Activated CD4-positive, alpha-beta T cell treated with anti-CD3 and anti-CD28 coated beads, Interleukin-2, amount 50 U/mL, for 4 hours (primary cell): ENCODE data around the gene CCDC170.

Source experiments
- DNase-seq, 2 experiments: peaks; one replicate each; pipeline ENCODE4 v3.0.0-alpha.2; 2020

CCDC170 gene

DNA sequence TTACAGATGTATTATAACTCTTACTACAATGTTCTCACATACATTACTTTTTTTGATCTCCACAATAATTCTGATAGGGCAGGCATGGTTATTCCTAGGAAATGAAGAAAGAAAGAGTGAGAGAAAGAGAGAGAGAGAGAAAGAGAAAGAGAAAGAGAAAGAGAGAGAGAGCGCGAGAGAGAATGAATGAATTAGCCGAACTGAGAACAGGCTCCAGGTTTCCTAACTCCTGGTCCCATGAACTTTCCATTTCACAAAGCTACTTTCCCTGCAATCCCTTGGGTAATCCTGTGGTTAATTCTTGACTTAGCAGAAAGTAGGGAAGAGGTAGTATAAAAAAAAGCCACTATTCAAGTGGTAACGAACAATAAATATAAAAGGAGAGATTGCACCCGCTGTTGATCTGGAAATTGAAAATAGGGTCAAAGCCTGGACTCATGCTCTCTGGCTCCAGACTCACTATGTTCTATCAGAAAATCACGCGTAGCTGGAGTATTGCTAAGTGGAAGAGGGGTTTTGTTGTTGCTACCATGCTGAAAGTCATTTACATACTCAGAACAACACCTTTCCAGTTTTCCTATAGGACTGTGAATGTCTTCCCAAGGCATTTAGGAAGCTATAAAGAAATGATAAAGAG lies 131.2 kb downstream of the CCDC170 start:
- DNase-seq, result no peak

DNA sequence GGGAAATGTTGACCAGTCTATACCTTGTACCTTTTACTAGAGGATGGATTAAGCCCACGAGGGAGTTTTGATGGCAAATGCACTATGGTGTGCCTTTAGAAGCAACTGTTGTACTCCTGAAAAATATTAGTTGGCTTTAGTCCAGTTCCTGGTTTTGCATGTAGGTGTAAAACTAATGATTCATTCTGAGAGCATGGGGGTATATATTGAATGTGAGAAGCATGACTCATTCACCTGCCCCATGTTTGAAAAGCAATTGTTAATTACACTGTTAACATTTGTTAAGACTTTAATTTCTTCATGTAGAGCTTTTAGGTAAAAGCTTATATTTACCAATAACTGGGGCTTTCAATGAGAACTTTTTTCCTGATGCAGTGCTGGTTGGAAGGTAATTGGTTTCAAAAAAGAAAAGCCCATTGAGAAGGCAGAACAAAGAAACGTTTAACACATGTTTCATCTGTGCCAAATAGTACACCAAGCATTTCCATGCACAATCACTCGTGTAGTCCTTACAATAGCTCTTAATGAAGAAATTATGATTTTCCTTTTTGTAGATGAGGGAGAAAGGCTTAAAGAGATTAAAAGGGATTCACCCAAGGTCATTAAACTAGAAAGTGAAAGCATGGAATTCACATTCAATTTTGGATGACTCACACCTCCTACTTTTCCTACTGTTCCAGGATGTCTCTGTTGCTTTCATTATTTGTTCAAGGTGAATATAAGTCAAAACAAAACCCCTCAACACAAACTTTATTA lies 134.1 kb downstream of the CCDC170 start:
- no peak for DNase-seq

DNA sequence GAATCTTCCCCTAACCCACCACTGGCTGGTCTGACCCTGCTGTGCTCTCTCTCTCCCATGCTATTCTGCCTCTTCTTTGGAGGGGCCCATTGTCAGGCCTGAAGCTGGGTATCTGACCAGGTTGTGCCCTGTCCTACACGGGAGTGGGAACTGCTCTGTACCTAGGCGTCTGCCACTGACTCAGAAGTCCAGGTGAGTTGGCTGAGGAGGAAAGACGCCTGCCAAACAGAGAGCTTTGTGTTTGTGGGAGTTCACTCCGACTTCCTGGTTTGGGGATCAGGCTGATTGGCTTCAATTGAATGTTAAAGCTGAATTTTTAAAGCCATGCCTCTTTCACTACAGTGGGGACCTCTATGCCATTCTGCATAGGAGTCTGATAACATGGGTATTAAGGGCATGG lies 136.0 kb downstream of the CCDC170 start:
- no peak for DNase-seq

DNA sequence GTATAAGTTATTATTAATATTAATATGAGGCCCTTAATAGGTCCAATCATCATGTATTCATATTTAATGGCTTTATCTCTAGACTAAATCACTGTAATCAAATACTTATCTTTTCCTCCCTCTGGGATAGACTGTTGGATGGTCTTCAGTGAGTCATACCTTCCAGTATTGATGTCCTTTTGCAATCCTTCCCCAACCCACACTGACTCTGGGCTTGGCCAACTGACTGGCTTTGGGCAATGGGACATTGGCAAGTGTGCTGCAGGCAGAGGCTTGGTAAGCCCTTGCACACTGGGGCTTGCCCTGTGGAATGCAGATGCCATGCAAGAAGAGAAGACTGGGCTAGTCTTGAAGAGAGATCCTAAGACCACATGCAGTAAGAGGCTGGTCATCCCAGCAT lies 136.6 kb downstream of the CCDC170 start:
- DNase-seq, result no peak

DNA sequence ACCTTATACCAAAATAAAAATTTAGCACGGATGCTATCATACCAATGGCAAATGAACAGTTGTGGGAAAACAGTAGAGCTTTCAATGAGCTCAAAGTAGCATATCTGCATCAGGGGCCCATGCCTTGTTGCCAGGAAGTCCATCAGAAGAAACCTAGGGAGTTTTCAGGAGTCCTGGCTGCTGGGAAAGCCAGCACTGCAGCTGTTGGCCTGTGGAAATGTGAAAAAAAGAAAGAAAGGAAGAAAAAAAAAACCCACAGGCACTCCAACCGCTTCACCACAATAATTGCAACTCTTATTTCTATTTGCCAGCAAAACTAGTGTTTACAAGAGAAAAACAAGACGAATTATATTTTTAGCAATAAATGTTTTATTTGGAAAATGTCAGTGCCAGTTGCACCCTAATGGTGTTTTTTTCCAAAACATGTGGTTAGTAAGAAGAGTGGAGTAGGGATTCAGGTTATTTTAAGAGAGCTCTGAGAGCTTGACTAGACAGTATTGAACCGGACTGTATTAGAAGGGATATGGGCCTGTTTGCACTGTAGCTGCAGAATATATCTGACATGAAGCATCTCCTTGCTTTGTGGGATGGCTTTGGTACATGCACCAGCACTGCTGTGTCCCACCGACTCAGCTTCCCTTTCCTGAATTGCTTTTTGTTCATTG lies 137.3 kb downstream of the CCDC170 start:
- DNase-seq, result no peak

DNA sequence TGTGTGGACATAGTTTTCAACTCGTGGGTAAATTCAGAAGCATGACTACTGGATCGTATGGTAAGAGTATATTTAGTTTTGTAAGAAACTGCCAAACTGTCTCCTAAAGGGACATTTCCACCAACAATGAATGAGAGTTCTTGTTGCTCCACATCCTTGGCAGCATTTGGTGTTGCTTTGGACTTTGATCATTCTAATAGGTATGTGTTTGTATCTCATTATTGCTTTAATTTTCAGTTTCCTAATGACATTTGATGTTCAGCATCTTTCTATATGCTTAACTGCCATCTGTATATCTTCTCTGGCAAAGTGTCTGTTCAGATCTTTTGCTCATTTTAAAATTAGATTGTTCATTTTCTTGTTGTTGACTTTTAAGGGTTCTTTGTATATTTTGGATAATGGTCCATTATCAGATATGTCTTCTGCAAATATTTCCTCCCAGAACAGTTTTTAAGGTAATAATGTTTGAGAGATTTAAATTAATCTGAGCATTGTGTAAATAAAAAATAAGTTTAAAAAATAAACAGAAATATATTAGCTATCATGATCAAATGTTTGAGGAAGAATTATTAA lies 138.7 kb downstream of the CCDC170 start:
- no peak for DNase-seq

DNA sequence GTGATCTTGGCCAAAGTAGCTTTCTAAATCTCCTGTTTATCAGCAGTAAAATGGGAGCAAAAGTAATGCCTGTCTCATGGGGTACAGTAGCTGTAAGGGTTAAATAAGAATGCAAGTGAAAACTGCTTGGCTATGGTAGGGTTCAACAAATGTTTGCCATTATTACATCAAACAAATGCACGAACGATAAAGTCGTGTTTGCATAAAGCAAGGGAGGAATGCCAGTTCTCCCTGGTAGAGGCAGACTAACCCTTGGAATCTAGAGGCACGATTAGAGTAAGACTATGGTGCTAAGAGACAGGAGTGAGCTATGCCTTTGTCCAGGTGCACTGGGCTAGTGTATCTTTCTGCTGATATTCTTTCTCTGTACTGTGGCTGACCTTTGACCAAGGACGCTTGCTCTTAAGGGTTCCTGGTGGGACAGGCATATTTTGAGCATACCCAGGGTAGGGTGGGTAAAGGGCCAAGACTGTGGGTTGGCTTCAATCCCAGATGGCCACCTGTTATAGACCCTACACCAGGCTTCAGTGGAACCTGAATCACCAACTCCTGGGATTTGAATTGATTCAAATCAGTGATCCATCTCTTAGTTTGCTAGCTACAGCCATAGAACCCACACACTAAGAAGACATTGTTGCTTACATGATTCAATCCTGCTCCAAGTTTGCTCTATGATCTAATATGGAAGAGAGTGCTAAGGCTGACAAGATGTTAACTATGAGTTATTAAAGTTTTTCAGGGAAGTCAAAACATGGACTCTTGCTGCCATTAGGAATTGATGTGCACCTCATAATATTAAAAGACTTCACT lies 139.9 kb downstream of the CCDC170 start:
- DNase-seq, result no peak

DNA sequence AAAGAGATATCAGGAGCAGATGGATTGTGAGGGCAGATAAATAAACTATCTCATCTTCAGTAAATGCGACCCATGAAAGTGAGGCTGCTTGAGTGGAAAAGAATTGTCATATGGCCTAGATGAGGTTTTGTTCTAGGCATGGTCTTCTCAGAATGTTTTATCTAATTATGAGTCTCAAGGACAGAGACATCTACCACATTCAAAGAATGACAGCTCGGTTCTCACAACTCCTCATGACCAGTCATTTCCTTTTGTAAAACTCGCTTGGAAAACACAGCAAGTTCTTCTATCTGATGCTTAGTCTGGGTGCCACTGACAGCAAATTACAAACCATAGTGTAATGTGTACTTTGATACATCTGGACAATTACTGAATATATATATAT lies 140.5 kb downstream of the CCDC170 start:
- DNase-seq, result no peak

DNA sequence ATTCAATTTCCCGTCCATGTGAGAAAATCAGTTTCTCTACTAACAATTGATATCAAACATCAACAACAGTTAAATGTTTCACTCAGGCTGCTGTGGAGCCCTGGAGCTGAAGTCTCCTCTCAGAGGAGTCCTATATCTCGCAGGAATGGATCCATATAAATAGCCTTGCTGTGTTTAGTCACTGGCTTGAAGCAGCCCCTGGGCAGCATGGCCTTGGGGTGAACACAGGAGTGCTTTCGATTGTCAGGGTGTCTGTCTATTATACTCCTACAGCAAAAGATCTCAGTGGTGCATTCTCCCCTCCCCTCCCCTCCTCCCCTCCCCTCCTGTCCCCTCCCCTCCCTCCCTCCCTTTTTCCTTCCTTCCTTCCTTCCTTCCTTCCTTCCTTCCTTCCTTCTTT lies 141.9 kb downstream of the CCDC170 start:
- no peak for DNase-seq

DNA sequence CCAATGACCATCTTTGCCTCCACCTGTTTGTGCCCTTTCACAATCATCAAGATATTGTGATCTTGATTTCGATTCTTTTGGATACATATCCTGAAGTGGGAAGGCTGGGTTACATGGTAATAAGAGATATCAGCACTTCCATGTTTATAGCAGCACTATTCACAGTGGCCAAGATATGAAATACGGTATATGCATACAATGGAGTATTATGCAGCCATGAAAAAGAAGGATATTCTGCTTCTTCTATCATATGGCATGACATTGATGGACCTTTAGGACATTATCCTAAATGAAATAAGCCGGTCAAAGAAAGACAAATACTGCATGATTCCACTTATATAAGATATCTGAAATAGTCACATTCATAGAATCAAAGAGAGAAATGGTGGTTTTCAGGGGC lies 144.0 kb downstream of the CCDC170 start:
- DNase-seq, result no peak

DNA sequence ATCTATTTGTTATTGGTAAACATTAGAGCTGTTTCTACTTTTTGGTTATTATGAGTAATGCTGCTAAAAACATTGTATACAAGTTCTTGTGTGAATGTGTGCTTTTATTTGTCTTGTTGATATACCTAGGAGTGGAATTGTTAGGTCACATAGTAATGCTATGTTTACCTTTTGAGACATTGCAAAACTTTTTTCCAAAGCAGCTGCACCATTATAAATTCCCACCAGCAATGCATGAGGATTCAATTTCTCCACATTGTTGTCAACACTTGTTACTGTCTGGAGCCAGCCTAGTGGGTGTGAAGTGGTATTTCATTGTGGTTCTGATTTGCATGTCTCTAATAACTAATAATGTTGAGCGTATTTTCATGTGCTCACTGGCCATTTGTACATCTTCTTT lies 145.9 kb downstream of the CCDC170 start:
- DNase-seq, result no peak

DNA sequence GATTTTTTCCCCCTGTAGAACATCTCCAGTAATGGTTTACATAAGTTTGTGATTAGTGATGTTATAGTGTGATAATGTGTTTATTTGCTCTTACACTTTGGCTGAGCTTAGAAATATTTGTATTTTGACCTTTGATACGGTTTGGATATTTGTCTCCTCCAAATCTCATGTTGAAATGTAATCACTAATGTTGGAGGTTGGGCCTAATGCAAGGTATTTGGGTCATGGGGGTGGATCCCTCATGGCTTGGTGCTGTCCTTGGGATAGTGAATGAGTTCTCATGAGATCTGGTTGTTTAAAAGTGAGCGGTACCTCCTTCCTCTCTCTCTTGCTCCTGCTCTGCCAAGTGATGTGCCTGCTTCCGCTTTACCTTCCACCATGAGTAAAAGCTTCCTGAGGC lies 147.2 kb downstream of the CCDC170 start:
- no peak for DNase-seq

DNA sequence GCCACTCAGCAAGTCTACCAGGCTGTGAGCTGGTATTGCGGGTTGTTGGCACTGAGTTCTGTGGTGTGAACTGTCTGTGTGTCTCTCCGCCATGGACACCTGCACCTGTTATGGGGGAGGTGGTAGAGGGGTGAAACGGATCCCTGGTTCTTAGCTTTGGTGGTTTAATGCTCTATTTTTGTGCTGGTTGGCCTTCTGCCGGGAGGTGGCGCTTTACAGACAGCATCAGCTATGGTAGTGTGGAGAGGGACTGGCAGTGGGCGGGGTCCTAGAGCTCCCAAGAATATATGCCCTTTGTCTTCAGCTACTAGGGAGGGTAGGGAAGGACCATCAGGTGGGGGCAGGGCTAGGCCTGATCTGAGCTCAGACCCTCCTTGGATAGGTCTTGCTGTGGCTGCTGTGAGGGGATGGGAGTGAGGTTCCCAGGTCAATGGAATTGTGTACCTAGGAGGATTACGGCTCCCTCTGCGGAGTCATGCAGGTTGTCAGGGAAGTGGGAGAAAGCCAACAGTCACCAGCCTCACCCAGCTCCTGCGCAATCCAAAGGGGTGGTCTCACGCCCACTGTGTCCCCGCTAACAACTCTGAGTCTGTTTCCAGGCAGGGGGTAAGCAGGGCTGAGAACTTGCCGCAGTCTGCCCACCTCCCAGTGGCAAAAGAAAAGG lies 154.3 kb downstream of the CCDC170 start:
- DNase-seq, result no peak

DNA sequence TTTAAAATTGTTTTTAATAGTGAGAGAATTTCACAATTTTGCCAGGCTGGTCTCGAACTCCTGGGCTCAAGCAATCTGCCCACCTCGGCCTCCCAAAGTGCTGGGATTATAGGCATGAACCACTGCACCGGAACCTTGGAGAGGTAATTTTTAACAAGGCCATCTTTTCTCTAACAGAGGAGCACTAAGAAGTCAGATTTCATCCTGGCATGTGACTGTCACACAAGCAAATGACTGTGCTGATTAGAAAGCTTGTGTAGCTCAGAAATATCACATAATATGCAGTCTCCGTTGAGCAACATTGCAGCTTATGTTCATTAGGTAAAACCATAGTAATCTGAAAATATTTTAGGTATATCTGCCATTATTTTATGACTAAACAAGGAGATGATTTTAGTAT lies 156.0 kb downstream of the CCDC170 start:
- DNase-seq, result no peak

DNA sequence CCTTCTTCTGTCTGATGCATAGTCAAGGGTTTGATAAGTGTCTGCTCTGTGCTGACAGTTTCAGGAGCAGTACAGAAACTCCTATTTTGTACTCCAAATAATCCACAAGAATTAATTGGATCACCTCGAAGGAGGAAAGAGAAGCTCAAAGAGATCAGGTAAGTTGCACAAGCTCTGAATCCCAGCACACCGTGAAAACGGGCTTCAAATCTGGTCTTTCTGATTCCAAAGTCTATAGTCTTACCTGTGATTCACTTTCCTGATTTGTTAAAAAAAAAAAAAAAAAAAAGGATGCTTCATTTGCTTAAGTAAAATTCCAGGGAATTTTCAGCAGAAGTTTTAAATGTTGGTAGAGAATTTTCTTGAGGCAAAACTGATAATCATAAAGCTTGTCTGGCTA lies 157.8 kb downstream of the CCDC170 start:
- no peak for DNase-seq

DNA sequence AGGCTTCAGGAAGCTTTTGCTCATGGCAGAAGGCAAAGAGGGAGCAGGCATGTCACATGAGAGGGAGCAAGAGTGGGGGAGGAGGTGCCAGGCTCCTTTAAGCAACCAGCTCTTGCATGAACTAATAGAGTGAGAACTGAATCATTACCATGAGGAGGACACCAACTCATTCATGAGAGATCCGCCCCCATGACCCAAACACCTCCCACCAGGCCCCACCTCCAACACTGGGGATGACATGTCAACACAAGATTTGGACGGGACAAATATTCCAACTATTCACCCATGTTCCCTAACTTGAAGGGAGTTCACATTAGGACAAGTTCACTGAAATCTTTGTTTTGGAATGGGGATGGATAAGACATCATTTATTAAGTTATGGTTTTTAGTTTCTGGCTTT lies 158.5 kb downstream of the CCDC170 start:
- no peak for DNase-seq

DNA sequence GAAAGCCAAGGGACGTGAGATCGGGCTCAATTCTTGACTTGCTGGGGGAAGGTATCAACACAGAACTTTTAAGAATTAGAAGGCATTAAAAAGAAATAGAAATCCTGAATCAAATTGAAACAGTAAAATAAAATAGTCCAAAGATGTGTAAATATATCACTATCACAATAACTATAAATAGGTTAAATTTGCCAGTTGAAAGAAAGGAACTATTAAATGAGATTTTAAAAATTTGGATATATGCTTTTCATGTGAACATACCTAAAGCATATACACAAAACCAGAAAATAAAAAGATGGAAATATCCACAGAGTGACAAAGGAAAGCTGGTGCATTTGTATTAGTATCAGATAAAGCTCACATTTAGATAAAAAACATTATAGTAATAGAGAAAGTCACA lies 161.3 kb downstream of the CCDC170 start:
- no peak for DNase-seq

DNA sequence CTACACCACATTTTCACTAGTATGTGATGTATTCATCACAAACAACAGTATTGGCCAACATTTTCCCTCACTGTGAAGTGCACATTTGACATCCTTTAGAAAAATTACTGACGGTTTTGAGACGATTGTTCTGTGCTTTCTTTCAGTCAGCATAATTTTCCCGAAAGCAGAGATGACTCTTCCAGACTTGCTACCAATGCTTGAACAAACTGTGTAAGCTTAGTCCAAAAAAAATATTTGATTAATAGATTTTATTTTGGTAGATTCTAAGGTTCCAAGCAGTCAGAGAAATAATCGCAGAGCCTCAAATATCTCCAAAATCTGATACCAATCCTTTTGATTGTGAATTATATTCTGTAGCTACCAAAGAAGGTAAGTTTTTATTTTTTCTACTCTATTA lies 162.6 kb downstream of the CCDC170 start:
- no peak for DNase-seq

DNA sequence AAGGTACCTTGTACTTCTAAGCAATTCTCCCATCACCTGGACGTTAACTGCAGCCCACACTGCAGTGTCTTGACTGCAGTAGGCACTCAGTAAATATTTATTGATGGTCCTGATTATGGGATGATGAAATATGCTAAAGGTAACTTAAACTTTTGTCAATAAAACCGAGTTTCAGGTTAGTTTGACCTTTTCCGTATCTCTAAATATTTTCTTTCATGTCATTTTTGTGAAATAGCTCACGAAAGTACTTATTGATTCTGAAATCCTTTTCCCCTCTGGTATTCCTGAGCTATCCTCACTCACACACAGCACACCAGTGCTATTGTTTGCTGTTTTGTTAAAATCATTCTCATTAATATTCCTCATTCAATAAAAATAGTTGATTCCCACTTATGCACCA lies 164.3 kb downstream of the CCDC170 start:
- DNase-seq, result no peak

DNA sequence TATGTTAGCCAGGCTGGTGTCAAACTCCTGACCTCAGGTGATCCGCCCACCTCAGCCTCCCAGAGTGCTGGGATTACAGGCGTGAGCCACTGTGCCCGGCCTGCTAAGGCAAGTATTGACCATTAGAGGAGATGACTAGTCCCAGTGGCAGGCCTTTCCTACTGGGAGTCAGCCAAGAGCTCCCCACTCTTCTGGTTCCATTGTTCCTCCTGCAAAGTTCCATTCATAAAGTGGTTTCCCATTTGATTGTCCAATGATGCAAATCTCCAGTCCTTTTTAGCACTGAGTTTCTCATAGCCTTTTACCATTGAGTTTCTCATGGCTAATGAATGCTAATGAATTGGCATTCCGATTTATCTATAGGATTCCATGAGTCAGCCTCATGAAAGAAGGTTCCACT lies 165.4 kb downstream of the CCDC170 start:
- DNase-seq, result no peak

DNA sequence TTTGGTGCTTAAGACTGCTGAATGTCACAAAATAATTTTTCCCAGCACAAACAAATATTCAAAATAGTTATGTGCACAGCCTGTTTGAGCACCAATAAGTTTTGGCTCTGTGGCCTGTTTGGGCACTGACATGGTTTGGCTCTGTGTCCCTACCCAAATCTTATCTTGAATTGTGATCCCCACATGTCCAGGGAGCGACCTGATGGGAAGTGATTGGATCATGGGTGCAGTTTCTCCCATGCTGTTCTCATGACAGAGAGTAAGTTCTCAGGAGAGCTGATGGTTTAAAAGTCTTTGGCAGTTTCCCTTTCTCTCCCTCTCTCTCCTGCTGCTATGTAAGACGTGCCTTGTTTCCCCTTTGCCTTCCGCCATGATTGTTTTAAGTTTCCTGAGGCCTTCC lies 167.7 kb downstream of the CCDC170 start:
- no peak for DNase-seq

DNA sequence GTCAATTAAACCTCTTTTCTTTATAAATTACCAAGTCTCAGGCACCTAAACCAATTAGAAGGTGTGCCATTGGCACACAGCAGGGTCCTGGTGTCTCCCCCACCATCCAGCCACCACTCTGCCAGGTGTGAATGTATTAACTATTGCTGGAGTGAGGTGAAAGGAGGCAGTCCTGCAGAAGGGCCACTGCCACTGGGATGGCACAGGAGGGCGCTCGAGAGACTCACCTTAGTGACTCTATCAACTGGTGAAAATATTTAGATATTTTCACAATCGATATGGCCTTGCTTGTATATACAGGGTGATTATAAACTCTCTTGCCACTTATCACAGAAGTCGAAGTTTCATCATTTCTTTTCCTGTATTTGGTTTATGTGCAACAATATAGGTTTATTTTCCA lies 168.1 kb downstream of the CCDC170 start:
- DNase-seq, result no peak

DNA sequence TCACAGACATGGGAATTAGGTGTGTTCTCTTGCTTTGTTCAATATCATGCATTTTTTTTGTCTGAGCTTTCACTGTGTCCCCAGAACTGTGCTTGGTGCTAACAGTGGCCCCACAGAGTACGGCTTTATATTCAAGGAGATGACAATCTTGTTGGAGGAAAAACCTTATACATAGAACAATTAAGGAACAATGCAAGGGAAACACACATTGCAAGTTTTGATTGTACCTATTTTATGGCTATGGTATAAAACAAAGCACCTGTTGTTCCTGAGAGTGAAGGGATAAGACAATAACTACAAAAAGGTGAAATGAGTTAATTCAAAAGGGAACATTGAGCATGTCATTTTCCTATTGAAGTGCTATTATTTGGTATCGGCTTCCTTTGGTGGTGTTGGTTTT lies 169.7 kb downstream of the CCDC170 start:
- DNase-seq, result no peak
